HG03575 (cell line): ENCODE data around the gene TCEA2.

Experiments used
- ATAC-seq: cut with Tn5 transposase; IDR thresholded peaks from one replicate; pipeline ENCODE4 v1.9.1; 2021; ENCODE audit not compliant: unreplicated experiment, insufficient number of reproducible peaks, low FRiP score; ENCODE audit errors: extremely low read depth

The TCEA2 gene

DNA sequence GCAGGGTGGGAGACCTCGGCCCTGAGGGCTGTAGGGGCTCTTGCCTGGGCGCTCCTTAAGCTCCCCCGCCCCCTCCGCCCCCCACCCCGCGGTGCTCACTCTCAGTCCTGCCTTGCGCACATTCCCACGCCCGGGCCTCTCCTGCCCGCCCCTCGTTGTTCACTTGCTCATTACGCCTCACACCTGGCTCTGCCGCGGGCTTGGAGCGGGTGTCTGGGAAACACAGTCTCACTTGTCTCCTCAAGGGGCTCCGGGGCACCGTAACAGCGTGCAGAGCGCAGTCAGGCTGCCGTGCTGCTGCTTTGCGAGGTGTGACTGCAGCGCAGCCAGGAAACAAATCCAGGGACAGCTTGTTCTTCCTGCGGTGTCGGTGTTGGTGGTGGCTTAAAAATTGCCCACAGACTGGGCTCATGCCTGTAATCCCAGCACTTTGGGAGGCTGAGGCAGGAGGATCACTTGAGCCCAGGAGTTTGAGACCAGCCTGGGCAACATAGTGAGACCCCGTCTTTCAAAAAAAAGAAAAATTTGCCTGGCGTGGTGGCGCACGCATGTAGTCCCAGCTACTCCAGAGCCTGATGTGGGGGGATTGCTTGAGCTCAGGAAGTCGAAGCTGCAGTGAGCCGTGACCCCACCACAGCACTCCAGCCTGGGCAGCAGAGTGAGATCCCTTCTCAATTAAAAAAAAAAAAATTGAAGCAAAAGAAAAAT lies 39.8 kb downstream of the TCEA2 start:
- no peak for ATAC-seq

DNA sequence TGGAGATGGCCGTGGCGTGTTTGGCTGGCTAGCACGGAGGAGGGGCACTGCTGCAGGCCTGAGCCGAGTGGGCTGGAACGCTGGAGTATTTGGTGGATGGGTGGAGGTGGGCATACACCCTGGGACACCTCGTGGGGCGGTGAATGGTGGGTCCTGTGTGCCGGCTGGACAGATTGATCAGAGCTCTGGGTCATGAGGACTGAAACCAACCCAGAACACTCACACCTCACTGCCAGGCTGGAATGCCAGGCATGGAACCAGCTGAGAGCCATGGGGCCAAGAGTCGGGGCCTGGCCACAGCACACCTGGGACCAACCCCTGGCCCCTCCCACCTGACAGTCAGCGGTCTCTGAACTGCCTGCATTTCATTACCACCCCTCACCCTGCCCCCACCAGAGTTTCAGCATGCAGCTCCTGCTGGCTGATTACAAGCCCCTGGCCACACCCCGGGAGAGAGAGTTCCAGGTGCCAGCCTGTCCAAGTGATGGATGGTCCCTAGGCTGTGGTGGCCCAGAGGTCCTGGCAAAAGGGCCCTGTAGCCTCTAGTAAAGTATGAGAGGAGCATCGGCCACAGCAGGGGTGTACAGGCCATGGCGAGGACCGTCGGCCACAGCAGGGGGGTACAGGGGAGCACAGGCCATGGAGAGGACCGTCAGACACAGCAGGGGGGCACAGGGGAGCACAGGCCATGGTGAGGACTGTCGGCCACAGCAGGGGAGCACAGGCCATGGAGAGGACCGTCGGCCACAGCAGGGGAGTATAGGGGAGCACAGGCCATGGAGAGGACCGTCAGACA lies 41.1 kb downstream of the TCEA2 start:
- ATAC-seq: no peak

DNA sequence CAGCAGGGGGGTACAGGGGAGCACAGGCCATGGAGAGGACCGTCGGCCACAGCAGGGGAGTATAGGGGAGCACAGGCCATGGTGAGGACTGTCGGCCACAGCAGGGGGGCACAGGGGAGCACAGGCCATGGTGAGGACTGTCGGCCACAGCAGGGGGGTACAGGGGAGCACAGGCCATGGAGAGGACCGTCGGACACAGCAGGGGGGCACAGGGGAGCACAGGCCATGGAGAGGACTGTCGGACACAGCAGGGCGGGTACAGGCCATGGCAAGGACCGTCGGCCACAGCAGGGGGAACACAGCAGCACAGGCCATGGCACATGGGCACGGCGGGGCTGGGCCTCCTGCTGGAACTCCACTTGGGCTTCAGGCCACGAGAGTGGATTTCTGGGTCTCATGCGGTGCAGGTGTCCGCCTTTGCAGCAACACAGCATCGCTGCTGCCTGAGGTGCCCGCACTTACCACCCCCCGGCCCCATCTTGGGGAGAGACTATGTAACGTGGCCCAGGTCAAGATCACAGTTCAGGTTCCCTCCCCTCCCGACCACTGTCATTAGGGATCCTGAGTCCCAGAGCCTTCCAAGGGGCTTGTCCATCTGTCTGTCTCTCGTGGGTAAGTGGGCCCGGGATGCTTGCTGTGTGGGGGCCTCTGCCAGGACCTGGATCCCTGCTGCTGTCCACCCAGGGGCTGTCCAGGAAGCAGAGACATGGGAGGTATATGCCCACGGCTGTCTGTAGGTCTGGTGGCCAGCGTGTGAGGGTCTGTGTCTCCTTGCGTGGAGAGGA lies 41.9 kb downstream of the TCEA2 start:
- no peak for ATAC-seq

- ATAC-seq: no peak
Measured at GRCh38 chr20:64105846-64106434, 42.9 kb downstream of the TCEA2 start.

DNA sequence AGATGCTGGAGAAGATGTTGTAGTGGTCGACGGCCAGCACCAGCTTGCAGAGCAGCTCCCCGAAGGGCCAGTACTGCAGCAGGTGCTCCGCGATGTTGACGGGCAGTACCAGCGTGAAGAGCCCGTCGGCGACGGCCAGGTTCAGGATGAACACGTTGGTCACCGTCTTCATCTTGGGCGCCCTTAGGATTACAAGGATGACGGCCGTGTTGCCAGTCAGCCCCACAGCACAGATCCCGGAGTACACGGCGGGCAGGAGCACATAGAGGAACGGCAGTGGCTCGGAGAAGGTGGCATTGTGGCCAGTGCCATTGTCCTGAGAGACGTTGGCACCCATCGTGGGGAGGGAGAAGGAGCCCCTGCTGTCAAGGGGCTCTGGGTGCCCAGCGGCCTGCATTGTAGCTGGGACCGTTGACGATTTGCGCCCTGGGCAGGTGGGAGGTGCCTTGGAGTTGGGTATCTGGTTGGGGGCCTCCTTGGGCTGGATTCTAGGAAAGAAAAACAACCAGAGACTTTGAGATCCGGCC lies 43.5 kb downstream of the TCEA2 start:
- ATAC-seq: no peak

GRCh38 chr20:64106981-64107735 lies 44.2 kb downstream of the TCEA2 start, which contains the start of gene NPBWR2:
TSS of gene NPBWR2 (minus strand) at chr20:64107565. CDS start at chr20:64106831, 734 bp downstream.
- ATAC-seq: no peak

DNA sequence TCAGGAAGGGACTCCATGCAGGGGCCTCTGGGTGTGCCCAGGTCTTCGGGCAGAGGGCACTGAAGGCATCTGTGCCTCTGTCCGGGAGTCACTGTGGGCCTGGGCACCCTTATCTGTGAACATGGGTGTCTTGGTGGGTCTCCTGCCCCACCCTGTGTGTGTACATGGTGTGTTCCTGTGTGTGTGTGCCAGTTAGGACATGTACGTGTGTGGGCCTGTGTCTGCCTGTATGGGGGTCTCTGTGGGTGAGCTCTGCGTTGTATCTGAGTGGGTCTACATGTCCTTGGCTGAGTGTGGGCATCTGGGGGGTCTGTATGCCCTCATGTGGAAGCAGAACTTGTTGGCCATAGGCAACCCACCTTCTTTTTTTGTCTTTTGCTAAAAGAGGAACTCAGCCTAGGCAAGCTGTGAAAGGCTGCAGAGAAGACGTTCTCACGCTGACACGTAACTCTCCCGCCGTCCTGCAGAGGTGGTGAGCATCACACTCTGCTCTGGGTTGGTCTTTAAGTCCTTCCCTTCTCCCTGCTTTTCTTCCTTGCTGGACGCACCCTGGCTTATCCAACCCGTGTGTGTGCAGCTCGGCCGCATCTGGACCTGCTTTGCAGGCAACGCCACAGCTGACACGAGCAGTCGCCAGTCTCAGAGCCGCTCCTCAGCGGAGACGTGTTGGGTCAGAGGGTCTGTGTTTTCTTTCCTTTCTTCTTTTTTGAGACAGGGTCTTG lies 44.9 kb downstream of the TCEA2 start:
- ATAC-seq: no peak

DNA sequence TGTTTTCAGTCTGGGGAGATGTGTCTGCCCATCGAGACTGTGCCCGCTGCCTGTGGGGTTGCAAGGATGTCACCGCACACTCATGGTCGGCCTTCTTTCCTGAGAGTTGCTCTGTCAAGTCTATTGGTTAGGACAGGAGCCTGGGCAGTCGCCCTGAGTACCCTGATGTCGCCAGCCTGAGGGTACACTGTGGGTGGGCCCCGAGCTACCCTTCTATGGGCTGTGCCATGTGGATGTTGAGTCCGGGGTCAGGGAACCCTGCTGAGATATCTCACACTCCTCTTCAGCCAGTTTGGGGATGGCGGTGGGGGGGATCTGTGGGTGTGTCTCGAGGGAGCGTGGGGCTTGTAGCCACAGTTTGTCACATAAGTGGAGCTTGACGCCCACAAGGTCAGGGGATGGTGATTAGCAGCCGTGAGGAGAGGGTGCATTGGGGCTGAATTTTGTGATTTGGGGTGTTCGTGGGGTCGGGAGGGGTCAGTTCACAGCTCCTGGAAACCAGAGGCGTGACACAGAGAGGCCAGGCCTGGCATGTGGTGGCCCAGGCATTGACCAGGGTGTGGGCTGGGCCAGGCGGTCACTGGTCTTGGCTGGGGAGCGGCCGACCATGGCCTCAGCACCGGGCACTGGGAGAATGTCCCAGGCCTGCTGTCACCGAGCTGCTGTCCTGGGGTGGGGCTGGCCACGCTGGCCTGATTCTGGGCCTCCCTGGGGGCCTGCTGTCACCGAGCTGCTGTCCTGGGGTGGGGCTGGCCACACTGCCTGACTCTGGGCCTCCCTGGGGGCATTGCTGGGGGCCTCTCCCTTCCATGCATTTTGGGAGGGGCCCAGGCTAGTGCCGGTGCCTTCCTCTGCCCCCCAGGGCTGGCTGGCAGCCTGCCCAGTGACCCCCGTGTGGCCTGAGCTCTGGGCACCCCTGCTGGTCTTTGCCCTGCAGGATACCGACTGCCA lies 46.0 kb downstream of the TCEA2 start:
- no peak for ATAC-seq

GRCh38 chr20:64109831-64110391 lies 46.9 kb downstream of the TCEA2 start:
- ATAC-seq: no peak

GRCh38 chr20:64110411-64111068 lies 47.5 kb downstream of the TCEA2 start:
- ATAC-seq: no peak

- ATAC-seq: no peak
Measured at GRCh38 chr20:64111841-64112641, 49.0 kb downstream of the TCEA2 start.

GRCh38 chr20:64112691-64113443 lies 49.9 kb downstream of the TCEA2 start:
- no peak for ATAC-seq

DNA sequence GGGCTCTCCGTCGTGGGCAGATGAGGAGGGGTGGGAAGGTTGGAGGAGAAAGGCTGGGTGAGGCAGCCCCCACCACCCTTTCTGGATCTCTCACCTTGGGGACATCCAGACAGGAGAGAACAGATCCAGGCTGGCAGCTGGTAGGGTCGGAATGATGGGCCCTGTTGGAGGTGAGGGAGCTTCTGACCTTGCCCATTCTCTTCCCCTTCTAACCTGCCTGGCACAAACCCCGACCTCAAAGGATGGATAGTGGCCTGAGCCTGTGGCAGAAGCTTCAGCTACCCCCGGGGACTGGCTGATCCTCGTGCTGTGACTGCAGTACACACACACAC lies 50.4 kb downstream of the TCEA2 start:
- ATAC-seq: no peak

- ATAC-seq: no peak
Measured at GRCh38 chr20:64113796-64114355, 50.9 kb downstream of the TCEA2 start.
